Adrenal gland (tissue), 12 donors: ENCODE data around the gene ANKRD60. TPM values are rescaled to one million over a fixed set of nuclear protein-coding genes. Genes with fewer than 3 reads are reported as not detected.

Experiments
- DNase-seq, 7 donors: peaks; one replicate each; pipeline ENCODE4 v3.0.0-alpha.2; 2019 to 2020
- H3K27ac ChIP-seq, 5 donors: fragments of 200-600 bp; sonication (generic) in 4 of 5; 1 replicate in 3 of 5; 2 replicates in 2 of 5; pipeline versions ENCODE4 v1.5.1 to v1.8.0; 2016 to 2020; ENCODE audit warnings: mild to moderate bottlenecking in 1 of 5
- H3K27me3 ChIP-seq: fragments of 200-600 bp; 2 replicates; pipeline ENCODE4 v1.8.0; 2021
- H3K36me3 ChIP-seq, 2 donors: fragments of 200-600 bp; replicated peaks in 1 of 2; 1 replicate in 1 of 2; 2 replicates in 1 of 2; pipeline versions ENCODE4 v1.5.1 to v1.8.0; 2018 to 2022
- H3K4me1 ChIP-seq, 2 donors: fragments of 200-600 bp; replicated peaks in 1 of 2; 1 replicate in 1 of 2; 2 replicates in 1 of 2; pipeline versions ENCODE4 v1.5.1 to v1.8.0; 2018 to 2021
- H3K4me3 ChIP-seq, 4 donors: fragments of 200-600 bp; sonication (generic) in 3 of 4; one replicate each; pipeline ENCODE4 v1.5.1; 2016 to 2018
- H3K9me3 ChIP-seq, 3 donors: fragments of 200-600 bp; sonication (generic) in 1 of 3; replicated peaks in 1 of 3; 1 replicate in 2 of 3; 2 replicates in 1 of 3; pipeline versions ENCODE4 v1.5.1 to v1.8.0; 2016 to 2021
- CTCF ChIP-seq, 6 experiments: fragments of 450-650 bp in 4 of 6; fragments of 200-600 bp in 2 of 6; sonication (generic) in 1 of 6; IDR thresholded peaks; 1 replicate in 5 of 6; 2 replicates in 1 of 6; pipeline versions ENCODE4 v1.5.1 to v1.8.0; 2016 to 2021; ENCODE audit warnings: antibody characterized with exemption in 6 of 6, mild to moderate bottlenecking in 2 of 6, moderate library complexity in 1 of 6
- POLR2A ChIP-seq, 2 donors: fragments of 450-650 bp; IDR thresholded peaks; one replicate each; pipeline ENCODE4 v1.6.1; 2017; ENCODE audit warnings: antibody characterized with exemption in 2 of 2, mild to moderate bottlenecking in 2 of 2, moderate library complexity in 1 of 2
- WGBS, 4 donors: extraction: QIAGEN DNeasy Blood & Tissue Kit in 2 of 4; methylation state at CpG; one replicate each; pipeline versions ENCODE4 v1.1.5 to v1.1.7; 2013 to 2017; 5-methylcytosine and 5-hydroxymethylcytosine counted together
- intact Hi-C, 2 donors: fragments of 100-400 bp; cut with DNase I; formaldehyde crosslinking; loops; one replicate each; pipeline versions ENCODE4 v1.14.1 to v1.15.0; 2022 to 2023
- polyA plus RNA-seq, 3 donors: library from polyadenylated mRNA; stranded (reverse); fragments of 200-250 nt in 2 of 3; fragments of 350-450 nt in 1 of 3; fragmentation: Illumina TruSeq in 1 of 3; extraction: RNeasy Lipid Tissue Mini Kit (QIAGEN cat#74804) in 1 of 3; gene quantifications; one replicate each; pipeline ENCODE4 v1.2.3, GENCODE V29; 2013 to 2014
- total RNA-seq, 9 donors: library from RNA; depleted of rRNA in 4 of 9; stranded (reverse); fragments of >200 nt in 4 of 9; fragments of 120-200 nt in 1 of 9; fragmentation: NEBNext Ultra II Directional in 1 of 9; extraction: Animal tissue kit (Norgen Biotek cat#: 25700) in 1 of 9; gene quantifications; one replicate each; pipeline versions ENCODE4 v1.1.0 to v1.2.4, GENCODE V29; 2013 to 2023
- donor health status: healthy with polysubstance abuse.
- donor health status: Bipolar disorder and iron deficiency.
- donor health status: DM: yes; HTN: yes; CAD: no.
- donor health status: DM: no; HTN: no; CAD: no.
- donor health status: DM: no; HTN: no; CAD: no.
- donor health status: DM: yes; HTN: yes; CAD: no.

The ANKRD60 gene
- total and polyA plus RNA-seq, 12 donors, result not detected

GRCh38 chr20:58219342-58219700, 9.1 kb downstream of the ANKRD60 start:
- no peak overlapping the region for H3K4me3 ChIP-seq
- no peaks in the 10 kb centered on the region for H3K36me3 ChIP-seq
- no peaks in the 10 kb centered on the region for H3K9me3 ChIP-seq
- DNase-seq, result peak in 1 of 7 donors; percentile 88
- intact Hi-C loops, result no loop called here
- no peak overlapping the region for H3K27ac ChIP-seq
- TF ChIP-seq CTCF (IDR thresholded peaks at IDR 0.05) (no peak), POLR2A (IDR thresholded peaks at IDR 0.05) (no peak)
- WGBS, 4 donors, result 74 to 77% (median 77%) methylated on average over 4 of the region's 4 CpGs
- no peaks in the 10 kb centered on the region for H3K4me1 ChIP-seq
- H3K27me3 ChIP-seq, result peaks cover 13% of the 10 kb centered on the region

GRCh38 chr20:58218665-58219341, 9.7 kb downstream of the ANKRD60 start:
- Histone ChIP-seq H3K9me3 (no peaks in the 10 kb centered on the region), H3K36me3 (no peaks in the 10 kb centered on the region), H3K4me1 (no peaks in the 10 kb centered on the region), H3K27ac (peak overlapping the region in 1 of 5 donors; percentile 63), H3K4me3 (no peak overlapping the region), H3K27me3 (peaks cover 13% of the 10 kb centered on the region)
- intact Hi-C loops, result no loop called here
- 45 to 75% (median 51%) methylated on average over 3 to 6 of the region's 6 CpGs for WGBS, 4 donors
- DNase-seq, result no peak
- TF ChIP-seq CTCF (IDR thresholded peaks at IDR 0.05) (no peak), POLR2A (IDR thresholded peaks at IDR 0.05) (no peak)

- 19 to 44% (median 38%) methylated on average over 3 to 4 of the region's 4 CpGs for WGBS, 4 donors
- TF ChIP-seq CTCF (IDR thresholded peaks at IDR 0.05) (no peak), POLR2A (IDR thresholded peaks at IDR 0.05) (no peak)
- DNase-seq, result no peak
- no peaks in the 10 kb centered on the region for H3K9me3 ChIP-seq
- no peak overlapping the region for H3K4me3 ChIP-seq
- peaks cover 6% of the 10 kb centered on the region for H3K27me3 ChIP-seq
- no peaks in the 10 kb centered on the region for H3K4me1 ChIP-seq
- H3K36me3 ChIP-seq, result no peaks in the 10 kb centered on the region
- intact Hi-C loops, result no loop called here
- no peak overlapping the region for H3K27ac ChIP-seq
Observed at GRCh38 chr20:58216334-58216733, 12.1 kb downstream of the ANKRD60 start.

- 72 to 81% (median 75%) methylated on average over 6 of the region's 6 CpGs for WGBS, 4 donors
- Histone ChIP-seq H3K4me3 (no peak overlapping the region), H3K36me3 (no peaks in the 10 kb centered on the region), H3K4me1 (no peaks in the 10 kb centered on the region), H3K9me3 (no peaks in the 10 kb centered on the region), H3K27ac (no peak overlapping the region), H3K27me3 (no peaks in the 10 kb centered on the region)
- intact Hi-C loops, result no loop called here
- no peak for TF ChIP-seq POLR2A (IDR thresholded peaks at IDR 0.05)
- no peak for TF ChIP-seq CTCF (IDR thresholded peaks at IDR 0.05)
- no peak for DNase-seq
Observed at GRCh38 chr20:58215116-58215515, 13.3 kb downstream of the ANKRD60 start.
